Neural progenitor cell (in vitro differentiated cells): ENCODE data around the gene LTB.

Source experiments
- EZH2 ChIP-seq: fragments of 200-600 bp; sonication (generic); IDR thresholded peaks from 2 replicates; pipeline ENCODE4 v1.6.1; 2017; ENCODE audit warnings: antibody characterized with exemption, mild to moderate bottlenecking, moderate library complexity
- TF ChIP-seq, protein P1 (sequence below): fragments of 200-600 bp; sonication (generic); IDR thresholded peaks from 2 replicates; pipeline ENCODE4 v1.5.1; 2017; ENCODE audit warnings: antibody characterized with exemption, mild to moderate bottlenecking

DNA sequence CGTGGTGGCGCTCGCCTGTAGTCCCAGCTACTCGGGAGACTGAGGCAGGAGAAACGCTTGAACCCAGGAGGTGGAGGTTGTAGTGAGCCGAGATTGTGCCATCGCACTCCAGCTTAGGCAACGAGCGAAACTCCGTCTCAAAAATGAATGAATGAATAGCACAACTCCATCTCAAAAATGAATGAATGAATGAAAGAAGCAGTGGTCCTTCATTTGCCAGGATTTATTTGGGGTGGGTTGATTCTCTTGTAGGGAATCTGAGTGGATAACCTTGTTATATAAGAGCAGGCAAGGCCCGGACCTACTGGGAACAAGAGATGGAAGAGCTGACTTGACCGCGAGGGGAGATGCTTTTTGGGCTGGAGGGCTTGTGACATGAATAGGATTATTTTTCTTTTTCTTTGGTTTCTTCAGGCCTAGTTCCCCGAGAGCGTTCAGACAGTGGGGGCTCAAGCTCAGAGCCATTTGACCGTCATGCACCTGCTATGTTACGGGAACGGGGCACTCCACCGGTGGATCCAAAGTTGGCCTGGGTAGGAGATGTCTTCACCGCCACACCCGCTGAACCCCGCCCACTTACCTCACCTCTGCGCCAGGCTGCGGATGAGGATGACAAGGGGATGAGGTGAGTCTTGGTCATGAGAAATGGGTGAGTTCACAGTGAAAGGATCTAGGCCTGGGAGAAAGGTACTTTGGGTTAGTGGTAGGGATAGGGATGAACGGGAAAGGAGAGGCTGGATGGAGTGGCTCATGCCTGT lies 48.1 kb upstream of the LTB start:
- TF ChIP-seq, protein P1, sequence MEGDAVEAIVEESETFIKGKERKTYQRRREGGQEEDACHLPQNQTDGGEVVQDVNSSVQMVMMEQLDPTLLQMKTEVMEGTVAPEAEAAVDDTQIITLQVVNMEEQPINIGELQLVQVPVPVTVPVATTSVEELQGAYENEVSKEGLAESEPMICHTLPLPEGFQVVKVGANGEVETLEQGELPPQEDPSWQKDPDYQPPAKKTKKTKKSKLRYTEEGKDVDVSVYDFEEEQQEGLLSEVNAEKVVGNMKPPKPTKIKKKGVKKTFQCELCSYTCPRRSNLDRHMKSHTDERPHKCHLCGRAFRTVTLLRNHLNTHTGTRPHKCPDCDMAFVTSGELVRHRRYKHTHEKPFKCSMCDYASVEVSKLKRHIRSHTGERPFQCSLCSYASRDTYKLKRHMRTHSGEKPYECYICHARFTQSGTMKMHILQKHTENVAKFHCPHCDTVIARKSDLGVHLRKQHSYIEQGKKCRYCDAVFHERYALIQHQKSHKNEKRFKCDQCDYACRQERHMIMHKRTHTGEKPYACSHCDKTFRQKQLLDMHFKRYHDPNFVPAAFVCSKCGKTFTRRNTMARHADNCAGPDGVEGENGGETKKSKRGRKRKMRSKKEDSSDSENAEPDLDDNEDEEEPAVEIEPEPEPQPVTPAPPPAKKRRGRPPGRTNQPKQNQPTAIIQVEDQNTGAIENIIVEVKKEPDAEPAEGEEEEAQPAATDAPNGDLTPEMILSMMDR: no peak
- TF ChIP-seq EZH2: no peak
